HepG2 (cell line): ENCODE measurements around the gene NINJ2. TPM values are rescaled to one million over a fixed set of nuclear protein-coding genes. Genes with fewer than 3 reads are reported as not detected.

Experiments used
- AFF4 ChIP-seq: sonication (generic); formaldehyde crosslinking; IDR thresholded peaks from 2 replicates; pipeline ENCODE4 v1.4.0; 2020; ENCODE audit warnings: missing genetic modification reagents
- AHDC1 ChIP-seq: sonication (generic); formaldehyde crosslinking; IDR thresholded peaks from 2 replicates; pipeline ENCODE4 v1.5.1; 2020; ENCODE audit warnings: mild to moderate bottlenecking, missing genetic modification reagents, borderline replicate concordance
- CEBPG ChIP-seq: IDR thresholded peaks from 2 replicates; pipeline ENCODE4 v1.6.1; 2016
- HMG20A ChIP-seq: IDR thresholded peaks from 2 replicates; pipeline ENCODE4 v1.6.1; 2016; ENCODE audit warnings: borderline replicate concordance
- PITX1 ChIP-seq: sonication (generic); formaldehyde crosslinking; IDR thresholded peaks from 2 replicates; pipeline ENCODE4 v1.5.1; 2020; ENCODE audit warnings: mild to moderate bottlenecking, missing genetic modification reagents
- TBP ChIP-seq: sonication (generic); formaldehyde crosslinking; IDR thresholded peaks from 2 replicates; pipeline ENCODE4 v1.5.0; 2020; ENCODE audit warnings: missing genetic modification reagents
- TFAP4 ChIP-seq: sonication (generic); IDR thresholded peaks from 2 replicates; pipeline ENCODE4 v1.6.1; 2016; ENCODE audit warnings: low read depth, borderline replicate concordance
- TFDP1 ChIP-seq: IDR thresholded peaks from 2 replicates; pipeline ENCODE4 v1.6.1; 2016; ENCODE audit warnings: missing compliant biosample characterization, missing genetic modification reagents, borderline replicate concordance
- ZNF331 ChIP-seq: sonication (generic); formaldehyde crosslinking; IDR thresholded peaks from 2 replicates; pipeline ENCODE4 v1.4.0; 2020; ENCODE audit warnings: missing genetic modification reagents
- ZNF501 ChIP-seq: sonication (generic); formaldehyde crosslinking; IDR thresholded peaks from 2 replicates; pipeline ENCODE4 v1.5.1; 2020; ENCODE audit warnings: mild to moderate bottlenecking, moderate library complexity, missing genetic modification reagents
- ZNF619 ChIP-seq: sonication (generic); formaldehyde crosslinking; IDR thresholded peaks from 2 replicates; pipeline ENCODE4 v1.4.0; 2020; ENCODE audit warnings: mild to moderate bottlenecking, missing genetic modification reagents
- ZNF770 ChIP-seq: sonication (generic); formaldehyde crosslinking; IDR thresholded peaks from 2 replicates; pipeline ENCODE4 v1.5.0; 2020; ENCODE audit warnings: mild to moderate bottlenecking, missing genetic modification reagents
- ZNF792 ChIP-seq: IDR thresholded peaks from 2 replicates; pipeline ENCODE4 v1.6.1; 2016
- ZZZ3 ChIP-seq: sonication (generic); formaldehyde crosslinking; IDR thresholded peaks from 2 replicates; pipeline ENCODE4 v1.4.0; 2020; ENCODE audit warnings: missing genetic modification reagents, mild to moderate bottlenecking, borderline replicate concordance
- polyA plus RNA-seq, 8 experiments: library from polyadenylated mRNA; depleted of rRNA in 3 of 8; stranded (reverse) in 7 of 8; unstranded in 1 of 8; fragments of >200 nt; fragmentation: Illumina TruSeq in 4 of 8; extraction: Trizol in 4 of 8; gene quantifications; 2 replicates each; pipeline versions ENCODE4 v1.2.1 to v1.2.3, GENCODE V29; 2011 to 2016; ENCODE audit warnings: low read depth in 4 of 8, missing spikeins in 1 of 8, mixed read lengths in 1 of 8; ENCODE audit not compliant: insufficient read depth in 1 of 8
- total RNA-seq, 5 experiments: library from RNA; depleted of rRNA; stranded (reverse); fragments of >200 nt; fragmentation: Illumina TruSeq; extraction: Trizol; gene quantifications; 2 replicates each; pipeline ENCODE4 v1.2.3, GENCODE V29; 2016; ENCODE audit warnings: low read depth in 1 of 5

The NINJ2 gene
- total and polyA plus RNA-seq, 2 of the 13 experiments (the other 11 are each of a cell fraction or from before 2014, with no cell fraction given), result 0.62 to 3.8 TPM

- TF ChIP-seq HMG20A (CRISPR knock-in tag) (peak; percentile 65; the same call in 1 of the 2 replicates), AFF4 (CRISPR knock-in tag) (no peak), PITX1 (peak; percentile 63; the same call in 1 of the 2 replicates), TBP (CRISPR knock-in tag) (no peak), ZZZ3 (CRISPR knock-in tag) (no peak), ZNF792 (0 out of 2 replicates have a peak, but pooled peaks have one; percentile 28), AHDC1 (CRISPR knock-in tag) (0 out of 2 replicates have a peak, but pooled peaks have one; percentile 17), CEBPG (CRISPR knock-in tag) (peak; percentile 99), ZNF770 (CRISPR knock-in tag) (peak; percentile 52; the same call in 1 of the 2 replicates), TFAP4 (peak; percentile 82), ZNF501 (peak; percentile 50; the same call in 1 of the 2 replicates), ZNF331 (peak; percentile 92), TFDP1 (CRISPR knock-in tag) (peak; percentile 60; the same call in 1 of the 2 replicates), ZNF619 (CRISPR knock-in tag) (no peak)
Observed at GRCh38 chr12:617304-617915, 45.8 kb downstream of the NINJ2 start (continued).
